GM23338 (cell line): ENCODE data around the gene PTRH2. TPM values are rescaled to one million over a fixed set of nuclear protein-coding genes. Genes with fewer than 3 reads are reported as not detected.

Experiments used
- ATAC-seq: fragments of 200-7000 bp; cut with Tn5 transposase; 3 replicates; pipeline ENCODE4 v1.9.1; 2020
- DNase-seq: peaks from one replicate; pipeline ENCODE4 v3.0.0-alpha.2; 2015; ENCODE audit warnings: low spot score
- H2AFZ ChIP-seq: fragments of 200-600 bp; sonication (generic); 2 replicates; pipeline ENCODE4 v1.8.0; 2016; ENCODE audit warnings: antibody characterized with exemption, mild to moderate bottlenecking, moderate library complexity
- H3F3A ChIP-seq: fragments of 200-600 bp; sonication (generic); replicated peaks from 2 replicates; pipeline ENCODE4 v1.8.0; 2017; ENCODE audit warnings: antibody characterized with exemption, mixed run types, low read depth
- H3K27ac ChIP-seq: fragments of 200-600 bp; sonication (generic); 2 replicates; pipeline ENCODE4 v1.6.1; 2016; ENCODE audit warnings: low read depth
- H3K27me3 ChIP-seq: fragments of 200-600 bp; sonication (generic); 2 replicates; pipeline ENCODE4 v1.8.0; 2016; ENCODE audit warnings: mild to moderate bottlenecking, mixed run types, moderate library complexity; ENCODE audit not compliant: insufficient read depth
- H3K36me3 ChIP-seq: fragments of 200-600 bp; sonication (generic); 2 replicates; pipeline ENCODE4 v1.8.0; 2016; ENCODE audit warnings: mild to moderate bottlenecking; ENCODE audit not compliant: insufficient read depth
- H3K4me1 ChIP-seq: fragments of 200-600 bp; sonication (generic); 2 replicates; pipeline ENCODE4 v1.8.0; 2016; ENCODE audit warnings: mild to moderate bottlenecking, moderate library complexity; ENCODE audit not compliant: insufficient read depth
- H3K4me2 ChIP-seq: fragments of 200-600 bp; sonication (generic); 2 replicates; pipeline ENCODE4 v1.7.1; 2017; ENCODE audit warnings: mixed run types
- H3K4me3 ChIP-seq: fragments of 200-600 bp; sonication (generic); 2 replicates; pipeline ENCODE4 v1.6.1; 2016; ENCODE audit warnings: mixed run types
- H3K79me2 ChIP-seq: fragments of 200-600 bp; sonication (generic); replicated peaks from 2 replicates; pipeline ENCODE4 v1.8.0; 2017; ENCODE audit warnings: mild to moderate bottlenecking; ENCODE audit not compliant: insufficient read depth
- H3K9me2 ChIP-seq: fragments of 200-600 bp; sonication (generic); 2 replicates; pipeline ENCODE4 v1.8.0; 2017; ENCODE audit not compliant: insufficient read depth
- H4K20me1 ChIP-seq: fragments of 200-600 bp; sonication (generic); replicated peaks from 2 replicates; pipeline ENCODE4 v1.8.0; 2017; ENCODE audit warnings: mild to moderate bottlenecking; ENCODE audit not compliant: insufficient read depth
- H3K27ac Mint-ChIP-seq: 2 replicates; pipeline ENCODE4 v1.8.0; 2020; ENCODE audit warnings: inconsistent platforms, mild to moderate bottlenecking, moderate library complexity, mixed read lengths
- H3K27me3 Mint-ChIP-seq: 3 replicates; pipeline ENCODE4 v1.8.0; 2022; ENCODE audit warnings: low read depth, mild to moderate bottlenecking, moderate library complexity, mixed read lengths, inconsistent platforms; ENCODE audit not compliant: insufficient read depth, poor library complexity
- H3K36me3 Mint-ChIP-seq: 3 replicates; pipeline ENCODE4 v1.8.0; 2021; ENCODE audit warnings: low read depth, mild to moderate bottlenecking, inconsistent platforms, moderate library complexity, mixed read lengths
- H3K4me1 Mint-ChIP-seq: 3 replicates; pipeline ENCODE4 v1.8.0; 2020; ENCODE audit warnings: mild to moderate bottlenecking, inconsistent platforms, mixed read lengths
- H3K4me3 Mint-ChIP-seq: 3 replicates; pipeline ENCODE4 v1.8.0; 2021; ENCODE audit warnings: moderate library complexity, mild to moderate bottlenecking, inconsistent platforms, mixed read lengths
- H3K9me3 Mint-ChIP-seq: 3 replicates; pipeline ENCODE4 v1.8.0; 2020; ENCODE audit warnings: moderate library complexity, mild to moderate bottlenecking, inconsistent platforms, mixed read lengths
- CREB1 ChIP-seq: fragments of 250-450 bp; sonication (Bioruptor Pico); IDR thresholded peaks from 2 replicates; pipeline ENCODE4 v1.5.0; 2020; ENCODE audit warnings: low read depth, mild to moderate bottlenecking, moderate library complexity
- CTCF ChIP-seq, 2 experiments: fragments of 200-600 bp in 1 of 2; sonication (generic) in 1 of 2; conservative IDR thresholded peaks; 2 replicates each; pipeline versions ENCODE4 v1.5.1 to v1.6.1; 2016 to 2017; ENCODE audit warnings: antibody characterized with exemption in 2 of 2, low read depth in 2 of 2, mild to moderate bottlenecking in 2 of 2, moderate library complexity in 1 of 2
- ETS1 ChIP-seq: IDR thresholded peaks from 2 replicates; pipeline ENCODE4 v1.6.1; 2016; ENCODE audit warnings: antibody characterized with exemption
- EZH2 ChIP-seq: fragments of 200-600 bp; sonication (generic); IDR thresholded peaks from one replicate; pipeline ENCODE4 v1.8.0; 2017; ENCODE audit warnings: antibody characterized with exemption, mild to moderate bottlenecking, low read depth; ENCODE audit not compliant: unreplicated experiment
- EZH2phosphoT487 ChIP-seq: fragments of 200-600 bp; sonication (generic); IDR thresholded peaks from one replicate; pipeline ENCODE4 v1.8.1; 2018; ENCODE audit warnings: antibody characterized with exemption; ENCODE audit not compliant: unreplicated experiment
- JUNB ChIP-seq: IDR thresholded peaks from one replicate; pipeline ENCODE4 v1.6.1; 2016; ENCODE audit warnings: antibody characterized with exemption; ENCODE audit not compliant: unreplicated experiment
- NANOG ChIP-seq: IDR thresholded peaks from 2 replicates; pipeline ENCODE4 v1.6.1; 2016; ENCODE audit warnings: antibody characterized with exemption, borderline replicate concordance
- POLR2AphosphoS5 ChIP-seq: IDR thresholded peaks from 2 replicates; pipeline ENCODE4 v1.6.1; 2016; ENCODE audit warnings: antibody characterized with exemption, low read depth
- REST ChIP-seq: IDR thresholded peaks from one replicate; pipeline ENCODE4 v1.6.1; 2018; ENCODE audit warnings: antibody characterized with exemption; ENCODE audit not compliant: unreplicated experiment
- STAT1 ChIP-seq: IDR thresholded peaks from one replicate; pipeline ENCODE4 v1.6.1; 2016; ENCODE audit warnings: antibody characterized with exemption; ENCODE audit not compliant: unreplicated experiment
- ZNF114 ChIP-seq: fragments of 250-450 bp; sonication (Bioruptor Pico); IDR thresholded peaks from 2 replicates; pipeline ENCODE4 v1.5.0; 2020; ENCODE audit warnings: mild to moderate bottlenecking, moderate library complexity
- ZNF331 ChIP-seq: fragments of 250-450 bp; sonication (Bioruptor Pico); IDR thresholded peaks from 2 replicates; pipeline ENCODE4 v1.5.0; 2020; ENCODE audit warnings: low read depth, mild to moderate bottlenecking, moderate library complexity
- ZNF462 ChIP-seq: fragments of 250-450 bp; sonication (Bioruptor Pico); IDR thresholded peaks from 2 replicates; pipeline ENCODE4 v1.5.0; 2020; ENCODE audit warnings: mild to moderate bottlenecking, moderate library complexity
- polyA plus RNA-seq: library from polyadenylated mRNA; unstranded; fragments of >200 nt; fragmentation: Nextera tagmentation; extraction: Ambion mirVana; gene quantifications from 2 replicates; pipeline ENCODE4 v1.2.1, GENCODE V29; 2016
- total RNA-seq: library from RNA; depleted of rRNA; stranded (reverse); fragments of >200 nt; shearing (Covaris generic); gene quantifications from 2 replicates; pipeline ENCODE4 v1.2.3, GENCODE V29; 2014

PTRH2 gene
- total and polyA plus RNA-seq, 2 experiments from 2014 or later, result 32.7 to 85.2 TPM

- no peak overlapping the region for H3K4me3 ChIP-seq
- DNase-seq (no peak), ATAC-seq (no peak)
- peaks cover 3% of the 10 kb centered on the region for H3K27me3 Mint-ChIP-seq
- no peaks in the 10 kb centered on the region for H3K9me2 ChIP-seq
- no peak overlapping the region for H2AFZ ChIP-seq
- H3K79me2 ChIP-seq, result peaks cover 49% of the 10 kb centered on the region
- H3K36me3 ChIP-seq, result peaks cover 38% of the 10 kb centered on the region
- no peak overlapping the region for H3K27ac Mint-ChIP-seq
- no peaks in the 10 kb centered on the region for H3K27me3 ChIP-seq
- no peaks in the 10 kb centered on the region for H3K4me1 ChIP-seq
- H3F3A ChIP-seq, result peaks cover 14% of the 10 kb centered on the region
- TF ChIP-seq ETS1 (no peak), NANOG (no peak), ZNF114 (CRISPR knock-in tag) (no peak), EZH2 (no peak), ZNF462 (CRISPR knock-in tag) (no peak), ZNF331 (CRISPR knock-in tag) (no peak), CREB1 (CRISPR knock-in tag) (no peak), POLR2AphosphoS5 (no peak), REST (no peak), EZH2phosphoT487 (no peak), STAT1 (no peak), JUNB (no peak), CTCF (conservative IDR thresholded peaks at IDR 0.05; ENCODE audit: low read depth in 2 of 2) (no peak)
- peaks cover 72% of the 10 kb centered on the region for H3K36me3 Mint-ChIP-seq
- no peaks in the 10 kb centered on the region for H3K4me1 Mint-ChIP-seq
- no peak overlapping the region for H3K4me2 ChIP-seq
- 0 out of 2 replicates have a peak overlapping the region, but pooled peaks have one; percentile 32 for H3K27ac ChIP-seq
- no peak overlapping the region for H3K4me3 Mint-ChIP-seq
- no peaks in the 10 kb centered on the region for H3K9me3 Mint-ChIP-seq
- H4K20me1 ChIP-seq, result peaks cover 13% of the 10 kb centered on the region
Measured at GRCh38 chr17:59688496-59688895, 18.7 kb downstream of the PTRH2 start.
